Left colon (tissue), 2 donors: Measurements from ENCODE around the gene FGF11. TPM values are rescaled to one million over a fixed set of nuclear protein-coding genes. Genes with fewer than 3 reads are reported as not detected.
"Not testable (repeated sequence)": the region's sequence is repeated elsewhere in the genome, so short reads cannot be mapped to it uniquely, and the experiment has no call there.

ENCODE experiments used
- ATAC-seq: fragments of 200-7000 bp; cut with Tn5 transposase; one replicate; pipeline ENCODE4 v1.9.1; 2020; ENCODE audit warnings: mild to moderate bottlenecking, moderate library complexity
- DNase-seq, 2 donors: peaks; one replicate each; pipeline ENCODE4 v3.0.0-alpha.2; 2020
- intact Hi-C, 2 donors: fragments of 100-400 bp; cut with DNase I in 1 of 2; cut with micrococcal nuclease in 1 of 2; formaldehyde crosslinking; loops; one replicate each; pipeline versions ENCODE4 v1.11.2 to v1.14.0; 2022; cut with DNase I, micrococcal nuclease
- total RNA-seq, 2 donors: library from RNA; stranded (reverse); fragmentation: NEBNext Ultra II Directional; extraction: Animal tissue kit (Norgen Biotek cat#: 25700); gene quantifications; one replicate each; pipeline ENCODE4 v1.2.1, GENCODE V29; 2021
- donor health status: DM: no; HTN: no; CAD: no.
- donor health status: DM: yes; HTN: yes; CAD: no.

The FGF11 gene
- total RNA-seq, 2 donors from 2014 or later = 1.2 to 2.3 TPM

- ATAC-seq (no peak), DNase-seq (no peak)
- intact Hi-C loops = no loop called here
Observed at GRCh38 chr17:7443499-7444485, 4.5 kb downstream of the FGF11 start.

GRCh38 chr17:7444682-7445618 is 5.6 kb downstream of the FGF11 start, which contains the start of gene CHRNB1:
CHRNB1 (plus strand) TSS chr17:7445061; CDS start chr17:7445128, 67 bp downstream.
- intact Hi-C loops = no loop called here

GRCh38 chr17:7445619-7445968 is 6.3 kb downstream of the FGF11 start:
- intact Hi-C loops = no loop called here
- peak; percentile 86 to 92 for DNase-seq
- ATAC-seq = peak; percentile 94

More at GRCh38 chr17:7444682-7445618, 5.6 kb downstream of the FGF11 start, which contains the start of gene CHRNB1:
- peak; percentile 84 for ATAC-seq
- peak; percentile 84 to 87 for DNase-seq

- ATAC-seq (no peak), DNase-seq (no peak)
- intact Hi-C loops = no loop called here
Observed at GRCh38 chr17:7448461-7448860, 9.1 kb downstream of the FGF11 start.

- no peak for DNase-seq
- no peak for ATAC-seq
Observed at GRCh38 chr17:7459961-7460545, 20.7 kb downstream of the FGF11 start.

GRCh38 chr17:7460850-7461660 is 21.7 kb downstream of the FGF11 start:
- intact Hi-C loops = no loop called here
- no peak for ATAC-seq
- DNase-seq = no peak

More at GRCh38 chr17:7459961-7460545, 20.7 kb downstream of the FGF11 start:
- intact Hi-C loops = no loop called here

GRCh38 chr17:7462474-7463371 is 23.4 kb downstream of the FGF11 start:
- intact Hi-C loops = no loop called here
- no peak for DNase-seq

GRCh38 chr17:7463372-7463846 is 24.1 kb downstream of the FGF11 start:
- no peak for DNase-seq
- ATAC-seq = peak; percentile 6
- intact Hi-C loops = no loop called here

More at GRCh38 chr17:7462474-7463371, 23.4 kb downstream of the FGF11 start:
- ATAC-seq = peak; percentile 7

- DNase-seq (no peak), ATAC-seq (no peak)
- intact Hi-C loops = no loop called here
Observed at GRCh38 chr17:7464081-7464480, 24.8 kb downstream of the FGF11 start.

GRCh38 chr17:7465597-7466275 is 26.4 kb downstream of the FGF11 start:
- ATAC-seq = no peak
- intact Hi-C loops = no loop called here
- DNase-seq = no peak

GRCh38 chr17:7466318-7466638 is 27.0 kb downstream of the FGF11 start:
- intact Hi-C loops = no loop called here
- DNase-seq (no peak), ATAC-seq (no peak)

- DNase-seq (no peak), ATAC-seq (no peak)
- intact Hi-C loops = no loop called here
Observed at GRCh38 chr17:7466639-7467341, 27.5 kb downstream of the FGF11 start.

- no peak for ATAC-seq
Observed at GRCh38 chr17:7467498-7467897, 28.2 kb downstream of the FGF11 start.

GRCh38 chr17:7468290-7468689 is 29.0 kb downstream of the FGF11 start:
- intact Hi-C loops = no loop called here
- DNase-seq = no peak
- no peak for ATAC-seq

More at GRCh38 chr17:7467498-7467897, 28.2 kb downstream of the FGF11 start:
- DNase-seq = no peak
- intact Hi-C loops = no loop called here

- ATAC-seq = no peak
- no peak for DNase-seq
- intact Hi-C loops = no loop called here
Observed at GRCh38 chr17:7468804-7469389, 29.6 kb downstream of the FGF11 start.

GRCh38 chr17:7469843-7470242 is 30.5 kb downstream of the FGF11 start:
- DNase-seq, intact Hi-C loops, ATAC-seq: not testable (repeated sequence)
